IMR-90 (cell line): ENCODE results near the gene KCNK5. TPM values are rescaled to one million over a fixed set of nuclear protein-coding genes. Genes with fewer than 3 reads are reported as not detected.

ENCODE experiments used
- ATAC-seq: fragments of 200-7000 bp; cut with Tn5 transposase; 2 replicates; pipeline ENCODE4 v1.9.1; 2020; ENCODE audit warnings: low read depth, mild to moderate bottlenecking, moderate library complexity
- BruUV-seq: library from RNA; stranded (reverse); fragments of 400-500 nt; replicated peaks from 2 replicates; lab custom pipeline; 2021; lab: Mats Ljungman, UMichigan
- CTCF ChIA-PET: fragments of 300-600 bp; formaldehyde crosslinking; extraction: SDS; loops from one replicate; lab custom pipeline; 2021; ENCODE audit warnings: antibody characterized with exemption; lab: Yijun Ruan, JAX
- POLR2A ChIA-PET: fragments of 300-600 bp; sonication (Branson Sonifier 250); formaldehyde crosslinking; loops from one replicate; lab custom pipeline; 2022; ENCODE audit warnings: antibody characterized with exemption; ENCODE audit not compliant: unreplicated experiment; lab: Charles Lee
- DNase-seq: peaks from one replicate; pipeline ENCODE4 v3.0.0; 2013
- H2AFZ ChIP-seq: replicated peaks from 2 replicates; pipeline ENCODE3; 2013; ENCODE audit warnings: low read length, mild to moderate bottlenecking; ENCODE audit not compliant: poor library complexity
- H2AK5ac ChIP-seq: 2 replicates; pipeline ENCODE4 v1.6.1; 2013; ENCODE audit warnings: low read depth, low read length, inconsistent platforms
- H2AK9ac ChIP-seq: replicated peaks from 2 replicates; pipeline ENCODE3; 2013; ENCODE audit warnings: mild to moderate bottlenecking, low read depth, low read length, moderate library complexity; ENCODE audit not compliant: poor library complexity
- H2BK120ac ChIP-seq: 2 replicates; pipeline ENCODE4 v1.6.1; 2013; ENCODE audit warnings: low read depth, low read length, inconsistent platforms
- H2BK15ac ChIP-seq: 3 replicates; pipeline ENCODE4 v1.6.1; 2013; ENCODE audit warnings: low read depth, low read length, inconsistent platforms
- H2BK20ac ChIP-seq: 2 replicates; pipeline ENCODE4 v1.6.1; 2013; ENCODE audit warnings: low read depth, mild to moderate bottlenecking, inconsistent platforms, low read length, moderate library complexity
- H2BK5ac ChIP-seq: 2 replicates; pipeline ENCODE4 v1.6.1; 2013; ENCODE audit warnings: mild to moderate bottlenecking, low read depth, low read length, inconsistent platforms; ENCODE audit not compliant: poor library complexity, severe bottlenecking
- H3K14ac ChIP-seq: replicated peaks from 2 replicates; pipeline ENCODE4 v1.6.1; 2013; ENCODE audit warnings: low read depth, low read length, inconsistent platforms
- H3K18ac ChIP-seq: 2 replicates; pipeline ENCODE4 v1.6.1; 2013; ENCODE audit warnings: low read depth, low read length, control low read depth
- H3K23ac ChIP-seq: 2 replicates; pipeline ENCODE4 v1.6.1; 2013; ENCODE audit warnings: low read depth, low read length, inconsistent platforms
- H3K27ac ChIP-seq: 2 replicates; pipeline ENCODE4 v1.5.1; 2013; ENCODE audit warnings: mild to moderate bottlenecking, control low read depth, low read length; ENCODE audit not compliant: insufficient read depth
- H3K27me3 ChIP-seq: 2 replicates; pipeline ENCODE4 v1.6.1; 2013; ENCODE audit warnings: low read length; ENCODE audit not compliant: control insufficient read depth, insufficient read depth
- H3K36me3 ChIP-seq: 2 replicates; pipeline ENCODE4 v1.6.1; 2013; ENCODE audit warnings: low read length, mixed read lengths; ENCODE audit not compliant: control insufficient read depth, insufficient read depth
- H3K4ac ChIP-seq: 2 replicates; pipeline ENCODE4 v1.6.1; 2013; ENCODE audit warnings: low read depth, low read length, inconsistent platforms
- H3K4me1 ChIP-seq: 2 replicates; pipeline ENCODE4 v1.6.1; 2013; ENCODE audit warnings: low read length, mixed read lengths; ENCODE audit not compliant: control insufficient read depth, insufficient read depth
- H3K4me2 ChIP-seq: 2 replicates; pipeline ENCODE4 v1.6.1; 2013; ENCODE audit warnings: low read depth, mild to moderate bottlenecking, control low read depth, low read length, moderate library complexity
- H3K4me3 ChIP-seq: 2 replicates; pipeline ENCODE4 v1.5.1; 2013; ENCODE audit warnings: low read depth, mild to moderate bottlenecking, control low read depth, low read length, moderate library complexity; ENCODE audit not compliant: insufficient read depth
- H3K56ac ChIP-seq: 2 replicates; pipeline ENCODE4 v1.6.1; 2013; ENCODE audit warnings: low read length, inconsistent platforms; ENCODE audit not compliant: insufficient read depth; ENCODE audit errors: extremely low read depth
- H3K79me1 ChIP-seq, 2 experiments: 2 replicates each; pipeline ENCODE4 v1.6.1; 2013; ENCODE audit warnings: low read length in 2 of 2, inconsistent platforms in 1 of 2, low read depth in 1 of 2
- H3K9ac ChIP-seq: 2 replicates; pipeline ENCODE4 v1.6.1; 2013; ENCODE audit warnings: low read depth, low read length, control low read depth
- H3K9me1 ChIP-seq: 2 replicates; pipeline ENCODE4 v1.6.1; 2013; ENCODE audit warnings: low read length, inconsistent platforms; ENCODE audit not compliant: insufficient read depth
- H3K9me3 ChIP-seq: 2 replicates; pipeline ENCODE4 v1.6.1; 2013; ENCODE audit warnings: low read length; ENCODE audit not compliant: control insufficient read depth, insufficient read depth
- H4K20me1 ChIP-seq: 2 replicates; pipeline ENCODE4 v1.6.1; 2013; ENCODE audit warnings: low read length, inconsistent platforms; ENCODE audit not compliant: insufficient read depth
- H4K5ac ChIP-seq: 2 replicates; pipeline ENCODE4 v1.6.1; 2013; ENCODE audit warnings: mild to moderate bottlenecking, low read depth, low read length, control low read depth
- H4K8ac ChIP-seq, 2 experiments: 2 replicates each; pipeline ENCODE4 v1.6.1; 2013; ENCODE audit warnings: low read depth in 2 of 2, low read length in 2 of 2, control low read depth in 1 of 2, inconsistent platforms in 1 of 2
- H4K91ac ChIP-seq: 2 replicates; pipeline ENCODE4 v1.6.1; 2013; ENCODE audit warnings: low read depth, low read length, inconsistent platforms; ENCODE audit not compliant: insufficient read depth
- BHLHE40 ChIP-seq: fragments of 150-350 bp; IDR thresholded peaks from 2 replicates; pipeline ENCODE4 v1.6.1; 2016; ENCODE audit warnings: mild to moderate bottlenecking, low read depth, low read length
- CEBPB ChIP-seq: IDR thresholded peaks from 2 replicates; pipeline ENCODE4 v1.6.1; 2012; ENCODE audit warnings: low read depth, low read length, improper control_type of control experiment
- CHD1 ChIP-seq: IDR thresholded peaks from 2 replicates; pipeline ENCODE4 v1.6.1; 2012; ENCODE audit warnings: low read depth, low read length, improper control_type of control experiment
- CTCF ChIP-seq: conservative IDR thresholded peaks from 2 replicates; pipeline ENCODE4 v1.5.1; 2012; ENCODE audit warnings: mild to moderate bottlenecking, low read depth, low read length, improper control_type of control experiment
- FOS ChIP-seq: fragments of 150-350 bp; IDR thresholded peaks from 2 replicates; pipeline ENCODE4 v1.6.1; 2016; ENCODE audit warnings: low read depth, low read length
- MAFK ChIP-seq: IDR thresholded peaks from 2 replicates; pipeline ENCODE4 v1.6.1; 2012; ENCODE audit warnings: low read depth, low read length, improper control_type of control experiment
- MAZ ChIP-seq: IDR thresholded peaks from 2 replicates; pipeline ENCODE4 v1.6.1; 2012; ENCODE audit warnings: low read depth, mild to moderate bottlenecking, low read length, improper control_type of control experiment, moderate library complexity, borderline replicate concordance
- MXI1 ChIP-seq: IDR thresholded peaks from 2 replicates; pipeline ENCODE4 v1.6.1; 2012; ENCODE audit warnings: low read depth, mild to moderate bottlenecking, low read length, moderate library complexity, borderline replicate concordance
- NFE2L2 ChIP-seq: fragments of 150-350 bp; IDR thresholded peaks from 2 replicates; pipeline ENCODE4 v1.6.1; 2016; ENCODE audit warnings: low read depth, mild to moderate bottlenecking, low read length
- POLR2A ChIP-seq: IDR thresholded peaks from 2 replicates; pipeline ENCODE4 v1.6.1; 2012; ENCODE audit warnings: mild to moderate bottlenecking, low read depth, low read length
- RAD21 ChIP-seq: IDR thresholded peaks from 2 replicates; pipeline ENCODE4 v1.6.1; 2012; ENCODE audit warnings: low read length, improper control_type of control experiment
- RCOR1 ChIP-seq: IDR thresholded peaks from 2 replicates; pipeline ENCODE4 v1.6.1; 2012; ENCODE audit warnings: mild to moderate bottlenecking, low read length, improper control_type of control experiment; ENCODE audit not compliant: insufficient replicate concordance
- RFX5 ChIP-seq: IDR thresholded peaks from 2 replicates; pipeline ENCODE4 v1.8.0; 2012; ENCODE audit warnings: low read depth, mild to moderate bottlenecking, low read length, moderate library complexity
- SMC3 ChIP-seq: fragments of 150-350 bp; IDR thresholded peaks from 2 replicates; pipeline ENCODE4 v1.6.1; 2016; ENCODE audit warnings: low read depth, mild to moderate bottlenecking, antibody characterized with exemption, low read length, moderate library complexity
- WGBS, 2 experiments: methylation state at CpG; one replicate each; pipeline versions ENCODE4 v1.1.5 to v1.1.7; 2013; ENCODE audit warnings: missing lambda C conversion rate in 2 of 2; ENCODE audit not compliant: insufficient read length in 1 of 2; ENCODE audit errors: extremely low coverage in 2 of 2; 5-methylcytosine and 5-hydroxymethylcytosine counted together
- dilution Hi-C: fragments of 300-500 bp; cut with HindIII; formaldehyde crosslinking; loops from one replicate; pipeline ENCODE4 v1.14.3; 2018; ENCODE audit warnings: low sequenced_read_pairs; ENCODE audit not compliant: unreplicated experiment
- in situ Hi-C: fragments of 300-500 bp; cut with MboI; formaldehyde crosslinking; loops from 3 replicates; pipeline ENCODE4 v1.14.3; 2019; ENCODE audit warnings: low sequenced_read_pairs, inconsistent platforms, mixed read lengths
- intact Hi-C: fragments of 100-400 bp; cut with micrococcal nuclease; formaldehyde crosslinking; loops from 2 replicates; pipeline ENCODE4 v1.10.0; 2022
- polyA plus RNA-seq, 3 experiments: library from polyadenylated mRNA; depleted of rRNA; stranded (reverse); fragments of >200 nt; gene quantifications; 2 replicates each; pipeline ENCODE4 v1.2.3, GENCODE V29; 2012; ENCODE audit warnings: low replicate concordance in 1 of 3
- total RNA-seq: library from RNA; depleted of rRNA; stranded (reverse); fragments of >200 nt; gene quantifications from 2 replicates; pipeline ENCODE4 v1.2.3, GENCODE V29; 2012
- TF ChIP-seq, protein P1 (sequence below): fragments of 150-350 bp; IDR thresholded peaks from 2 replicates; pipeline ENCODE4 v1.6.1; 2017; ENCODE audit warnings: mild to moderate bottlenecking, antibody characterized with exemption, low read length, low read depth
- TF ChIP-seq, protein P2 (sequence below): fragments of 150-350 bp; IDR thresholded peaks from 2 replicates; pipeline ENCODE4 v1.6.1; 2016; ENCODE audit warnings: low read depth, mild to moderate bottlenecking, low read length, moderate library complexity, borderline replicate concordance

KCNK5 gene
- total and polyA plus RNA-seq, 2 of the 4 experiments (the other 2 are of a cell fraction): not detected

DNA sequence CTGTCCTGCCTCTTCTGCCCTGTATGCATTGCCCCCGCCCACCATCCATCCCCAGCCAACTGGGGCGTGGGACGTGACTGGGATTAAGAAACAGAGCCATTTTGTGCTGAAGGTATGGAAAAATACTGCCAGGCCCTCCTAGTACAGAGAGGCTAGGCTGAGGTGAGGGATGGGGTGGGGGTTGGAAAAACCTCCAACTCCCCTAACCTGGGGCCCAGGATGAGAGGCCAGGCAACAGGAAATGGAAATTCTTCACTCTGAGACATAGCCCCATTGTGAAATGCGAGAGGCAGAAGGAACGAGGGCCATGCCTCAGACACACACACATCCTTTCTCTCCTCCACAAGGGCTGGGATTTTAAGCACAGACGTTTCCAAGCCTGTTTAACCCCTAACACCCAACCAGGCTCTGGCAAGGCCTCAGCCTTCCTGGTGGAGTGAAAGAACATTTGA lies 19.9 kb downstream of the KCNK5 start:
- POLR2A ChIA-PET: no interaction called here
- TF ChIP-seq NFE2L2: no peak
- no peak for TF ChIP-seq RAD21
- TF ChIP-seq, protein P1, sequence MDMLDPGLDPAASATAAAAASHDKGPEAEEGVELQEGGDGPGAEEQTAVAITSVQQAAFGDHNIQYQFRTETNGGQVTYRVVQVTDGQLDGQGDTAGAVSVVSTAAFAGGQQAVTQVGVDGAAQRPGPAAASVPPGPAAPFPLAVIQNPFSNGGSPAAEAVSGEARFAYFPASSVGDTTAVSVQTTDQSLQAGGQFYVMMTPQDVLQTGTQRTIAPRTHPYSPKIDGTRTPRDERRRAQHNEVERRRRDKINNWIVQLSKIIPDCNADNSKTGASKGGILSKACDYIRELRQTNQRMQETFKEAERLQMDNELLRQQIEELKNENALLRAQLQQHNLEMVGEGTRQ: no peak
- TF ChIP-seq FOS: no peak
- no peak for TF ChIP-seq MAFK
- TF ChIP-seq, protein P2, sequence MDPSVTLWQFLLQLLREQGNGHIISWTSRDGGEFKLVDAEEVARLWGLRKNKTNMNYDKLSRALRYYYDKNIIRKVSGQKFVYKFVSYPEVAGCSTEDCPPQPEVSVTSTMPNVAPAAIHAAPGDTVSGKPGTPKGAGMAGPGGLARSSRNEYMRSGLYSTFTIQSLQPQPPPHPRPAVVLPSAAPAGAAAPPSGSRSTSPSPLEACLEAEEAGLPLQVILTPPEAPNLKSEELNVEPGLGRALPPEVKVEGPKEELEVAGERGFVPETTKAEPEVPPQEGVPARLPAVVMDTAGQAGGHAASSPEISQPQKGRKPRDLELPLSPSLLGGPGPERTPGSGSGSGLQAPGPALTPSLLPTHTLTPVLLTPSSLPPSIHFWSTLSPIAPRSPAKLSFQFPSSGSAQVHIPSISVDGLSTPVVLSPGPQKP: no peak
- TF ChIP-seq MXI1: no peak
- TF ChIP-seq RFX5: no peak
- no peak for TF ChIP-seq MAZ
- no peak for TF ChIP-seq CTCF
- TF ChIP-seq CHD1: no peak
- TF ChIP-seq BHLHE40: no peak
- TF ChIP-seq RCOR1: no peak
- TF ChIP-seq CEBPB: no peak
- TF ChIP-seq SMC3: no peak
- no peak for TF ChIP-seq POLR2A
- Histone ChIP-seq H4K20me1 (no peaks in the 10 kb centered on the region), H2BK20ac (no peak overlapping the region), H2BK15ac (no peak overlapping the region), H2AK5ac (no peak overlapping the region), H3K9me3 (no peaks in the 10 kb centered on the region), H3K27me3 (no peaks in the 10 kb centered on the region; the same call in 1 of the 2 replicates), H3K23ac (no peak overlapping the region), H4K5ac (no peak overlapping the region), H3K56ac (no peak overlapping the region), H2BK5ac (no peak overlapping the region), H2AK9ac (no peak overlapping the region), H4K8ac (no peak overlapping the region), H3K18ac (no peak overlapping the region), H3K4me2 (no peak overlapping the region), H3K9me1 (no peaks in the 10 kb centered on the region), H3K79me1 (no peaks in the 10 kb centered on the region), H3K36me3 (no peaks in the 10 kb centered on the region), H4K91ac (no peak overlapping the region), H3K27ac (no peak overlapping the region), H3K4ac (no peak overlapping the region), H3K14ac (no peak overlapping the region), H2BK120ac (no peak overlapping the region), H2AFZ (no peak overlapping the region), H3K9ac (no peak overlapping the region), H3K4me1 (no peaks in the 10 kb centered on the region), H3K4me3 (no peak overlapping the region)
- dilution Hi-C loops (no loop called here), intact Hi-C loops (no loop called here), in situ Hi-C loops (no loop called here)
- no TSS peak for BruUV-seq
- DNase-seq (no peak), ATAC-seq (no peak)
- CTCF ChIA-PET: no interaction called here
- WGBS, 2 experiments: 0% methylated on average over 1 of the region's 6 CpGs; no CpG with 5 or more reads in 1 of the 2 experiments
